Aorta (tissue), 4 donors: ENCODE data around the gene OR4D1. TPM values are rescaled to one million over a fixed set of nuclear protein-coding genes. Genes with fewer than 3 reads are reported as not detected.

ENCODE experiments used
- polyA plus RNA-seq, 2 donors: library from polyadenylated mRNA; stranded (reverse); fragments of 200-250 nt; gene quantifications; one replicate each; pipeline ENCODE4 v1.2.3, GENCODE V29; 2013
- total RNA-seq, 2 donors: library from RNA; stranded (reverse); fragmentation: NEBNext Ultra II Directional; extraction: Animal tissue kit (Norgen Biotek cat#: 25700); gene quantifications; one replicate each; pipeline ENCODE4 v1.2.1, GENCODE V29; 2021
- donor health status: healthy with polysubstance abuse.
- donor health status: Bipolar disorder and iron deficiency.
- donor health status: DM: no; HTN: no; CAD: no.
- donor health status: DM: yes; HTN: yes; CAD: no.

OR4D1 gene
- total and polyA plus RNA-seq, 4 donors: not detected

Other genes with a start within 250 kb of the OR4D1 start
- 10 to 100 TPM; 42.9 to 43.6 TPM for gene CUEDC1, start 193.0 kb upstream of the OR4D1 start, total RNA-seq
- 10 to 100 TPM; 25.4 to 26.7 TPM for gene CUEDC1, start 193.0 kb upstream of the OR4D1 start, polyA plus RNA-seq
- gene VEZF1, start 160.1 kb upstream of the OR4D1 start, total RNA-seq: 10 to 100 TPM; 57.3 to 59.8 TPM
- gene VEZF1, start 160.1 kb upstream of the OR4D1 start, polyA plus RNA-seq: 10 to 100 TPM; 21.2 to 27.7 TPM
- 100 to 1,000 TPM; 138 to 147 TPM for gene SRSF1, start 141.1 kb upstream of the OR4D1 start, total RNA-seq
- 100 to 1,000 TPM in 1 of 2 donors, 10 to 100 TPM in 1; 84.5 to 102 TPM for gene SRSF1, start 141.1 kb upstream of the OR4D1 start, polyA plus RNA-seq
- gene DYNLL2, start 65.0 kb upstream of the OR4D1 start, total RNA-seq: 10 to 100 TPM; 29.3 to 35.7 TPM
- 10 to 100 TPM; 17.5 to 56.0 TPM for gene DYNLL2, start 65.0 kb upstream of the OR4D1 start, polyA plus RNA-seq
- not detected for gene OR4D2, start 18.6 kb downstream of the OR4D1 start, total RNA-seq
- not detected for gene OR4D2, start 18.6 kb downstream of the OR4D1 start, polyA plus RNA-seq
- not detected for gene EPX, start 44.3 kb downstream of the OR4D1 start, total RNA-seq
- not detected for gene EPX, start 44.3 kb downstream of the OR4D1 start, polyA plus RNA-seq
- 10 to 100 TPM; 10.1 to 13.3 TPM for gene MKS1, start 70.9 kb downstream of the OR4D1 start, total RNA-seq
- 10 to 100 TPM in 1 of 2 donors, 1 to 10 TPM in 1; 4.3 to 13.8 TPM for gene MKS1, start 70.9 kb downstream of the OR4D1 start, polyA plus RNA-seq
- not detected for gene LPO, start 90.2 kb downstream of the OR4D1 start, total RNA-seq
- not detected for gene LPO, start 90.2 kb downstream of the OR4D1 start, polyA plus RNA-seq
- under 1 TPM; 0.26 to 0.63 TPM for gene MPO, start 132.6 kb downstream of the OR4D1 start, total RNA-seq
- gene MPO, start 132.6 kb downstream of the OR4D1 start, polyA plus RNA-seq: under 1 TPM; 0.18 to 0.38 TPM
- gene TSPOAP1, start 180.4 kb downstream of the OR4D1 start, total RNA-seq: 10 to 100 TPM in 1 of 2 donors, 1 to 10 TPM in 1; 9.0 to 21.0 TPM
- 10 to 100 TPM in 1 of 2 donors, 1 to 10 TPM in 1; 4.3 to 46.7 TPM for gene TSPOAP1, start 180.4 kb downstream of the OR4D1 start, polyA plus RNA-seq
- gene SUPT4H1, start 203.8 kb downstream of the OR4D1 start, total RNA-seq: 10 to 100 TPM; 38.4 to 56.3 TPM
- 10 to 100 TPM; 69.1 to 78.2 TPM for gene SUPT4H1, start 203.8 kb downstream of the OR4D1 start, polyA plus RNA-seq